ENCODE measurements around the gene HHATL.

GRCh38 chr3:42652611-42653302 lies 49.8 kb downstream of the HHATL start:
- TF ChIP-seq POLR2A (IDR thresholded peaks at IDR 0.05; ENCODE audit: low read length): no peak
- no peak for TF ChIP-seq GATA1 (IDR thresholded peaks at IDR 0.05; ENCODE audit: low read depth, low read length)

All from erythroblast (primary cell).